SH-SY5Y (cell line): Measurements from ENCODE around the gene VSIG10.

ENCODE experiments used
- GATA2 ChIP-seq: IDR thresholded peaks from 2 replicates; pipeline ENCODE4 v1.6.1; 2011; ENCODE audit warnings: mild to moderate bottlenecking, low read depth, low read length
- GATA3 ChIP-seq: IDR thresholded peaks from 2 replicates; pipeline ENCODE4 v1.6.1; 2011; ENCODE audit warnings: low read depth, mild to moderate bottlenecking, low read length, moderate library complexity

DNA sequence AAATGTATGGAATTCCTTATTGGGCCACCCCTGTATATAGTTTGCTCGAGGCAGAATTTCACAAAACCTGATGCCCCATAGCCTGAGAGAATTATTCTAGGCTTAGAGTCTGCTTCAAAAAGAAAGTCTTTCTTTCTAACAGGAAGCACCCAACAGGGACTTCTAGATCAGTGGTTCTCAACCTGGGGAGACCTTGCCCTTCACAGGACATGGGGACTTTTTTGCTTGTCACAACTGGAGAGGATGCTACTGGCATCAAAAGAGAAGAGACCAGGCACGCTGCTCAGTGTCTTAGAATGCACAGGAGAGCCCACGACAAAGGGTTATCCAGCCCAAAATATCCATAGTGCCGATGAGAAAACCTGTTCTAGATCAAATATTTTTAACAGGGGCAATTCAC lies 61.7 kb downstream of the VSIG10 start:
- no peak for TF ChIP-seq GATA2
- no peak for TF ChIP-seq GATA3
